H1 (cell line): ENCODE measurements around the gene TMEM170A. TPM values are rescaled to one million over a fixed set of nuclear protein-coding genes. Genes with fewer than 3 reads are reported as not detected.

Experiments
- CTCF ChIA-PET: fragments of 300-600 bp; sonication (Branson Sonifier 250); formaldehyde crosslinking; loops from one replicate; lab custom pipeline; 2021; ENCODE audit not compliant: partially characterized antibody; lab: Charles Lee
- POLR2A ChIA-PET: fragments of 300-600 bp; sonication (Branson Sonifier 250); formaldehyde crosslinking; loops from one replicate; lab custom pipeline; 2021; ENCODE audit warnings: inconsistent platforms; ENCODE audit not compliant: partially characterized antibody; lab: Charles Lee
- DNase-seq, 2 experiments: peaks; one replicate each; pipeline versions ENCODE4 v3.0.0 to v3.0.0-alpha.2; 2010 to 2022; ENCODE audit warnings: low spot score in 2 of 2, low read depth in 1 of 2, mixed read lengths in 1 of 2
- FAIRE-seq: peaks from 2 replicates; lab custom pipeline; 2011; peaks lifted over from hg19 to GRCh38; lab: Jason Lieb, UNC
- H2AFZ ChIP-seq: 2 replicates; pipeline ENCODE4 v1.8.1; 2012; ENCODE audit warnings: low read length, inconsistent platforms
- H2AK5ac ChIP-seq: 2 replicates; pipeline ENCODE4 v1.6.1; 2013; ENCODE audit warnings: low read depth, low read length
- H2BK120ac ChIP-seq: replicated peaks from 2 replicates; pipeline ENCODE3; 2013; ENCODE audit warnings: low read depth, low read length, inconsistent platforms
- H2BK12ac ChIP-seq: 2 replicates; pipeline ENCODE4 v1.6.1; 2013; ENCODE audit warnings: low read depth, low read length
- H2BK15ac ChIP-seq: 2 replicates; pipeline ENCODE4 v1.6.1; 2013; ENCODE audit warnings: low read length
- H2BK20ac ChIP-seq: 2 replicates; pipeline ENCODE4 v1.6.1; 2013; ENCODE audit warnings: low read length
- H2BK5ac ChIP-seq: 2 replicates; pipeline ENCODE4 v1.6.1; 2013; ENCODE audit warnings: low read depth, low read length
- H3K14ac ChIP-seq: 2 replicates; pipeline ENCODE4 v1.6.1; 2013; ENCODE audit warnings: inconsistent platforms; ENCODE audit not compliant: insufficient read length
- H3K18ac ChIP-seq: 2 replicates; pipeline ENCODE4 v1.6.1; 2013; ENCODE audit warnings: low read length; ENCODE audit errors: extremely low read depth
- H3K23ac ChIP-seq: 2 replicates; pipeline ENCODE4 v1.6.1; 2013; ENCODE audit warnings: inconsistent platforms; ENCODE audit not compliant: insufficient read length
- H3K23me2 ChIP-seq: 2 replicates; pipeline ENCODE4 v1.6.1; 2013; ENCODE audit warnings: low read depth, low read length
- H3K27ac ChIP-seq: 2 replicates; pipeline ENCODE4 v1.6.1; 2011; ENCODE audit warnings: low read depth, low read length, inconsistent platforms
- H3K27me3 ChIP-seq, 4 experiments: replicated peaks in 1 of 4; 1 replicate in 1 of 4; 2 replicates in 3 of 4; pipeline versions ENCODE4 v1.6.1 to v1.8.1; 2011 to 2013; ENCODE audit warnings: low read length in 3 of 4, mild to moderate bottlenecking in 3 of 4, inconsistent platforms in 2 of 4, mixed read lengths in 2 of 4, moderate library complexity in 1 of 4; ENCODE audit not compliant: control insufficient read depth in 3 of 4, insufficient read depth in 3 of 4; ENCODE audit errors: extremely low read depth in 1 of 4
- H3K36me3 ChIP-seq, 4 experiments: 2 replicates each; pipeline versions ENCODE4 v1.6.1 to v1.8.1; 2011 to 2013; ENCODE audit warnings: mild to moderate bottlenecking in 4 of 4, low read length in 3 of 4, moderate library complexity in 2 of 4, control low read depth in 1 of 4, inconsistent platforms in 1 of 4; ENCODE audit not compliant: insufficient read depth in 4 of 4, control insufficient read depth in 2 of 4
- H3K4ac ChIP-seq: replicated peaks from 2 replicates; pipeline ENCODE3; 2013; ENCODE audit warnings: low read length, low read depth, mixed read lengths, inconsistent platforms; ENCODE audit not compliant: insufficient read length
- H3K4me1 ChIP-seq, 4 experiments: replicated peaks in 1 of 4; 1 replicate in 1 of 4; 2 replicates in 3 of 4; pipeline versions ENCODE4 v1.6.1 to v1.8.1; 2011 to 2013; ENCODE audit warnings: low read length in 3 of 4, inconsistent platforms in 2 of 4, mixed read lengths in 1 of 4; ENCODE audit not compliant: insufficient read depth in 4 of 4, control insufficient read depth in 3 of 4
- H3K4me2 ChIP-seq, 2 experiments: 2 replicates each; pipeline versions ENCODE4 v1.6.1 to v1.8.1; 2011 to 2013; ENCODE audit warnings: low read depth in 2 of 2, low read length in 2 of 2, control low read depth in 1 of 2, inconsistent platforms in 1 of 2, mild to moderate bottlenecking in 1 of 2; ENCODE audit not compliant: insufficient read depth in 1 of 2
- H3K4me3 ChIP-seq, 4 experiments: fragments of 200-600, 300-600 bp in 1 of 4; sonication (generic), shearing (Covaris generic), sonication (Bioruptor Twin) in 1 of 4; 2 replicates each; pipeline versions ENCODE4 v1.5.1 to v1.8.1; 2011 to 2016; ENCODE audit warnings: low read length in 4 of 4, low read depth in 3 of 4, control low read depth in 2 of 4, inconsistent platforms in 2 of 4, mild to moderate bottlenecking in 2 of 4, mixed read lengths in 1 of 4, moderate library complexity in 1 of 4; ENCODE audit not compliant: insufficient read depth in 2 of 4; ENCODE audit errors: extremely low read depth in 1 of 4
- H3K56ac ChIP-seq: replicated peaks from 2 replicates; pipeline ENCODE3; 2013; ENCODE audit warnings: low read depth, mild to moderate bottlenecking, mixed read lengths, low read length, inconsistent platforms; ENCODE audit not compliant: insufficient read length
- H3K79me1 ChIP-seq: 2 replicates; pipeline ENCODE4 v1.6.1; 2013; ENCODE audit warnings: low read depth, low read length, control low read depth
- H3K79me2 ChIP-seq, 2 experiments: 2 replicates each; pipeline versions ENCODE4 v1.6.1 to v1.8.1; 2012 to 2013; ENCODE audit warnings: low read length in 2 of 2, mild to moderate bottlenecking in 2 of 2, inconsistent platforms in 1 of 2; ENCODE audit not compliant: insufficient read depth in 2 of 2, control insufficient read depth in 1 of 2
- H3K9ac ChIP-seq, 4 experiments: replicated peaks in 1 of 4; 1 replicate in 1 of 4; 2 replicates in 3 of 4; pipeline versions ENCODE4 v1.6.1 to v1.8.1; 2011 to 2013; ENCODE audit warnings: low read depth in 3 of 4, low read length in 3 of 4, control low read depth in 2 of 4, mild to moderate bottlenecking in 2 of 4, moderate library complexity in 2 of 4, inconsistent platforms in 1 of 4; ENCODE audit errors: extremely low read depth in 1 of 4
- H3K9me3 ChIP-seq, 2 experiments: 2 replicates each; pipeline versions ENCODE4 v1.6.1 to v1.8.1; 2012 to 2013; ENCODE audit warnings: mild to moderate bottlenecking in 2 of 2, moderate library complexity in 2 of 2, control low read depth in 1 of 2, inconsistent platforms in 1 of 2, low read depth in 1 of 2, low read length in 1 of 2, mixed read lengths in 1 of 2; ENCODE audit not compliant: insufficient read depth in 2 of 2
- H4K20me1 ChIP-seq, 2 experiments: replicated peaks in 1 of 2; 2 replicates each; pipeline versions ENCODE3 to v1.8.1; 2011 to 2013; ENCODE audit warnings: inconsistent platforms in 2 of 2, low read length in 2 of 2, mild to moderate bottlenecking in 1 of 2; ENCODE audit not compliant: insufficient read depth in 2 of 2, control insufficient read depth in 1 of 2
- H4K5ac ChIP-seq: 2 replicates; pipeline ENCODE4 v1.6.1; 2013; ENCODE audit warnings: low read length, low read depth, mixed read lengths, inconsistent platforms; ENCODE audit not compliant: insufficient read length
- H4K8ac ChIP-seq: 2 replicates; pipeline ENCODE4 v1.8.0; 2013; ENCODE audit warnings: mild to moderate bottlenecking, moderate library complexity, low read length, inconsistent platforms; ENCODE audit not compliant: insufficient read depth; ENCODE audit errors: extremely low read depth
- H4K91ac ChIP-seq: replicated peaks from 2 replicates; pipeline ENCODE3; 2013; ENCODE audit warnings: low read length, mixed read lengths, inconsistent platforms; ENCODE audit not compliant: insufficient read length
- BACH1 ChIP-seq: IDR thresholded peaks from 2 replicates; pipeline ENCODE4 v1.6.1; 2012; ENCODE audit warnings: low read length, improper control_type of control experiment
- CREB1 ChIP-seq: IDR thresholded peaks from 2 replicates; pipeline ENCODE4 v1.6.1; 2012; ENCODE audit warnings: inconsistent platforms
- HDAC2 ChIP-seq, 2 experiments: fragments of 300-600 bp in 1 of 2; sonication (generic) in 1 of 2; IDR thresholded peaks; 2 replicates each; pipeline ENCODE4 v1.6.1; 2011 to 2012; ENCODE audit warnings: low read depth in 2 of 2, low read length in 2 of 2, mild to moderate bottlenecking in 2 of 2, moderate library complexity in 2 of 2, borderline replicate concordance in 1 of 2, inconsistent platforms in 1 of 2
- JUND ChIP-seq: IDR thresholded peaks from 2 replicates; pipeline ENCODE4 v1.6.1; 2011; ENCODE audit warnings: mild to moderate bottlenecking, improper control_type of control experiment, low read length
- KDM4A ChIP-seq: IDR thresholded peaks from one replicate; pipeline ENCODE4 v1.7.1; 2012; ENCODE audit warnings: low read depth, mild to moderate bottlenecking, moderate library complexity, low read length, inconsistent platforms; ENCODE audit not compliant: severe bottlenecking
- MAFK ChIP-seq: IDR thresholded peaks from 2 replicates; pipeline ENCODE4 v1.6.1; 2012; ENCODE audit warnings: low read depth, mild to moderate bottlenecking, improper control_type of control experiment, low read length
- NRF1 ChIP-seq: IDR thresholded peaks from 2 replicates; pipeline ENCODE4 v1.6.1; 2011; ENCODE audit warnings: mild to moderate bottlenecking, low read depth, low read length, improper control_type of control experiment
- RFX5 ChIP-seq: IDR thresholded peaks from 2 replicates; pipeline ENCODE4 v1.6.1; 2011; ENCODE audit warnings: low read depth, low read length, improper control_type of control experiment, borderline replicate concordance
- SIX5 ChIP-seq: IDR thresholded peaks from 2 replicates; pipeline ENCODE4 v1.6.1; 2011; ENCODE audit warnings: mild to moderate bottlenecking, low read depth, low read length
- SP4 ChIP-seq: IDR thresholded peaks from 2 replicates; pipeline ENCODE4 v1.6.1; 2012; ENCODE audit warnings: low read length, inconsistent platforms
- TAF7 ChIP-seq: optimal IDR thresholded peaks from 2 replicates; pipeline ENCODE3; 2011; ENCODE audit warnings: low read depth, mild to moderate bottlenecking, inconsistent platforms, low read length, moderate library complexity, borderline replicate concordance
- TBP ChIP-seq: IDR thresholded peaks from 2 replicates; pipeline ENCODE4 v1.6.1; 2011; ENCODE audit warnings: low read depth, low read length, improper control_type of control experiment
- TEAD4 ChIP-seq: IDR thresholded peaks from 2 replicates; pipeline ENCODE4 v1.6.1; 2012; ENCODE audit warnings: low read depth, low read length, inconsistent platforms, mixed read lengths
- WGBS, 2 experiments: shearing (Covaris generic) in 1 of 2; methylation state at CpG; one replicate each; pipeline versions ENCODE4 v1.1.6 to v1.1.7; 2013 to 2015; ENCODE audit warnings: low lambda C conversion rate in 2 of 2, mixed read lengths in 2 of 2, inconsistent platforms in 1 of 2, low coverage in 1 of 2, missing lambda C conversion rate in 1 of 2; ENCODE audit not compliant: insufficient replicate concordance in 2 of 2, insufficient coverage in 1 of 2, insufficient read length in 1 of 2; ENCODE audit errors: extremely low coverage in 1 of 2, missing lambda C conversion rate in 1 of 2; 5-methylcytosine and 5-hydroxymethylcytosine counted together
- polyA plus RNA-seq, 7 experiments: library from polyadenylated mRNA; depleted of rRNA in 3 of 7; stranded (reverse) in 5 of 7; unstranded in 2 of 7; fragments of >200 nt in 5 of 7; fragments of 200-250 nt in 2 of 7; gene quantifications; 1 replicate in 5 of 7; 2 replicates in 1 of 7; 4 replicates in 1 of 7; pipeline versions ENCODE4 v1.2.1 to v1.2.3, GENCODE V29; 2011 to 2013; ENCODE audit warnings: missing spikeins in 2 of 7, mixed read lengths in 2 of 7
- total RNA-seq: library from RNA; stranded (reverse); fragmentation: NEBNext Ultra II Directional; extraction: Animal tissue kit (Norgen Biotek cat#: 25700); gene quantifications from 2 replicates; pipeline ENCODE4 v1.2.1, GENCODE V29; 2021

TMEM170A gene
- total and polyA plus RNA-seq, 2 of the 8 experiments (the other 6 are each of a cell fraction or from before 2014, with no cell fraction given): 22.9 to 56.6 TPM

DNA sequence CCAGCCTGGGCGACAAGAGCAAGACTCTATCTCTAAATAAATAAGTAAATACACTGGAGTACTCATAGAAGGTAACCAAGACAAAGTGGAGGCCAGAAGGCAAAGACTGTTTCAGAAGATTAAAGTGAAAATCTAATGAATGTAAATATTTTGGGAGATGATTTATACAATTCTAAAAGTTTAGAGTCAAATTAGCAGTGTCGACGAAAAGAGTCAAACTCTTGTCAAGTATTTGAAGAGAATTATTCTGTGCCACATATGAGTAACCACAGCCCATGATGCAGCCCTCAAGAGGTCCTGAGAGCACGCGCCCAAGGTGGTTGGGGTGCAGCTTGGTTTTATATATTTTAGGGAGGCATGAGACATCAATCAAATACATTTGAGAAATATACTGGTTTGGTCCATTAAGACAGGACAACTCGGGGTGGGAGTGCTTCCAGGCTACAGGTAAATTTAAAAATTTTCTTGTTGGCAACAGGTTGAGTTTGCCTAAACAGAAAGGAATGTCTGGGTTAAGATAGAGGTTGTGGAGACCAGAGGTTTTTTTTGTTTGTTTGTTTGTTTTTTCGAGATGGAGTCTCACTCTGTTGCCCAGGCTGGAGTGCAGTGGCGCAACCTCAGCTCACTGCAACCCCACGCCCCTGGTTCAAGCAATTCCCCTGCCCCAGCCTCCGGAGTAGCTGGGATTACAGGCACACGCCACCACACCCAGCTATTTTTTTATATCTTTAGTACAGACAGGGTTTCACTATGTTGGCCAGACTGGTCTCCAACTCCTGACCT is 34.7 kb downstream of the TMEM170A start:
- Histone ChIP-seq H4K8ac (no peak overlapping the region), H3K18ac (no peak overlapping the region), H2BK20ac (no peak overlapping the region), H3K4me3 (no peak overlapping the region), H3K4me1 (peaks cover 0 to 7% (median 3%) of the 10 kb centered on the region in 4 experiments; a peak in 4 of 7 replicates), H2BK15ac (no peak overlapping the region), H3K4me2 (no peak overlapping the region), H2AFZ (no peak overlapping the region), H3K4ac (no peak overlapping the region), H3K23ac (no peak overlapping the region), H2BK5ac (no peak overlapping the region), H3K56ac (no peak overlapping the region), H3K14ac (no peak overlapping the region), H3K9me3 (no peaks in the 10 kb centered on the region; a peak in 1 of 4 replicates), H3K9ac (no peak overlapping the region), H3K36me3 (no peaks in the 10 kb centered on the region), H3K27me3 (no peaks in the 10 kb centered on the region), H3K23me2 (peaks cover 5% of the 10 kb centered on the region), H2BK12ac (no peak overlapping the region), H4K5ac (no peak overlapping the region), H4K20me1 (no peaks in the 10 kb centered on the region), H4K91ac (no peak overlapping the region), H2BK120ac (no peak overlapping the region), H3K79me1 (no peaks in the 10 kb centered on the region; the same call in none of the 2 replicates), H3K79me2 (peaks cover 14 to 74% of the 10 kb centered on the region in 2 experiments; a peak in 3 of 4 replicates), H3K27ac (no peak overlapping the region), H2AK5ac (no peak overlapping the region)
- DNase-seq: peak in 1 of 2 experiments; percentile 7
- ChIA-PET CTCF (interaction anchor here (0.6 kb wide), 2 partner anchors 35 to 414 kb away, joined by 3 to 5 read pairs; no protein-coding TSS in a partner anchor), POLR2A (no interaction called here)
- FAIRE-seq: no peak
- 91% methylated on average over 11 of the region's 11 CpGs; no CpG with 5 or more reads in 1 of the 2 experiments for whole genome bisulfite sequencing, 2 experiments
- no peak for TF ChIP-seq RFX5
- TF ChIP-seq MAFK: no peak
- TF ChIP-seq SP4: no peak
- TF ChIP-seq HDAC2 (IDR thresholded peaks at IDR 0.05; ENCODE audit: borderline replicate concordance in 1 of 2, low read depth in 2 of 2, low read length in 2 of 2): no peak
- TF ChIP-seq JUND: no peak
- TF ChIP-seq TEAD4: no peak
- no peak for TF ChIP-seq NRF1
- TF ChIP-seq CREB1: no peak
- no peak for TF ChIP-seq TAF7
- no peak for TF ChIP-seq SIX5
- no peak for TF ChIP-seq TBP
- TF ChIP-seq KDM4A: no peak
- no peak for TF ChIP-seq BACH1
